ENCODE measurements around the gene CDKN1B.

Gene CDKN1B

GRCh38 chr12:12749433-12749832, 32.3 kb downstream of the CDKN1B start:
- H2AFZ ChIP-seq (ENCODE audit: low read depth), result no peak overlapping the region
- H3K9ac ChIP-seq, result no peak overlapping the region
- TF ChIP-seq, protein P1, sequence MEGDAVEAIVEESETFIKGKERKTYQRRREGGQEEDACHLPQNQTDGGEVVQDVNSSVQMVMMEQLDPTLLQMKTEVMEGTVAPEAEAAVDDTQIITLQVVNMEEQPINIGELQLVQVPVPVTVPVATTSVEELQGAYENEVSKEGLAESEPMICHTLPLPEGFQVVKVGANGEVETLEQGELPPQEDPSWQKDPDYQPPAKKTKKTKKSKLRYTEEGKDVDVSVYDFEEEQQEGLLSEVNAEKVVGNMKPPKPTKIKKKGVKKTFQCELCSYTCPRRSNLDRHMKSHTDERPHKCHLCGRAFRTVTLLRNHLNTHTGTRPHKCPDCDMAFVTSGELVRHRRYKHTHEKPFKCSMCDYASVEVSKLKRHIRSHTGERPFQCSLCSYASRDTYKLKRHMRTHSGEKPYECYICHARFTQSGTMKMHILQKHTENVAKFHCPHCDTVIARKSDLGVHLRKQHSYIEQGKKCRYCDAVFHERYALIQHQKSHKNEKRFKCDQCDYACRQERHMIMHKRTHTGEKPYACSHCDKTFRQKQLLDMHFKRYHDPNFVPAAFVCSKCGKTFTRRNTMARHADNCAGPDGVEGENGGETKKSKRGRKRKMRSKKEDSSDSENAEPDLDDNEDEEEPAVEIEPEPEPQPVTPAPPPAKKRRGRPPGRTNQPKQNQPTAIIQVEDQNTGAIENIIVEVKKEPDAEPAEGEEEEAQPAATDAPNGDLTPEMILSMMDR (conservative IDR thresholded peaks at IDR 0.05; ENCODE audit: low read depth, low read length), result no peak
- H4K20me1 ChIP-seq (ENCODE audit: insufficient read depth), result no peaks in the 10 kb centered on the region
- H3K79me2 ChIP-seq (ENCODE audit: insufficient read depth, low read depth), result no peaks in the 10 kb centered on the region
- no peak overlapping the region for H3K27ac ChIP-seq
- no peaks in the 10 kb centered on the region for H3K36me3 ChIP-seq (ENCODE audit: insufficient read depth)
- H3K4me2 ChIP-seq, result no peak overlapping the region
- no peak overlapping the region for H3K4me3 ChIP-seq (IDR thresholded peaks at IDR 0.05; ENCODE audit: insufficient read depth, low read depth, low read length)
- no peaks in the 10 kb centered on the region for H3K4me1 ChIP-seq (ENCODE audit: low read depth, poor library complexity, severe bottlenecking)
- H3K27me3 ChIP-seq (ENCODE audit: insufficient read depth, low read depth), result no peaks in the 10 kb centered on the region

GRCh38 chr12:12755923-12756322, 38.8 kb downstream of the CDKN1B start:
- Histone ChIP-seq H3K27me3 (ENCODE audit: insufficient read depth, low read depth) (no peaks in the 10 kb centered on the region), H2AFZ (ENCODE audit: low read depth) (no peak overlapping the region), H3K4me1 (ENCODE audit: low read depth, poor library complexity, severe bottlenecking) (no peaks in the 10 kb centered on the region), H4K20me1 (ENCODE audit: insufficient read depth) (no peaks in the 10 kb centered on the region), H3K36me3 (ENCODE audit: insufficient read depth) (no peaks in the 10 kb centered on the region), H3K79me2 (ENCODE audit: insufficient read depth, low read depth) (no peaks in the 10 kb centered on the region), H3K9ac (no peak overlapping the region), H3K4me3 (IDR thresholded peaks at IDR 0.05; ENCODE audit: insufficient read depth, low read depth, low read length) (no peak overlapping the region), H3K4me2 (no peak overlapping the region), H3K27ac (no peak overlapping the region)
- TF ChIP-seq, protein P1 (conservative IDR thresholded peaks at IDR 0.05; ENCODE audit: low read depth, low read length), result no peak

GRCh38 chr12:12757121-12757520, 40.0 kb downstream of the CDKN1B start:
- TF ChIP-seq, protein P1 (conservative IDR thresholded peaks at IDR 0.05; ENCODE audit: low read depth, low read length), result no peak
- no peak overlapping the region for H2AFZ ChIP-seq (ENCODE audit: low read depth)
- H3K36me3 ChIP-seq (ENCODE audit: insufficient read depth), result no peaks in the 10 kb centered on the region
- H3K9ac ChIP-seq, result no peak overlapping the region
- H3K27me3 ChIP-seq (ENCODE audit: insufficient read depth, low read depth), result no peaks in the 10 kb centered on the region
- H3K79me2 ChIP-seq (ENCODE audit: insufficient read depth, low read depth), result no peaks in the 10 kb centered on the region
- no peak overlapping the region for H3K4me2 ChIP-seq
- no peaks in the 10 kb centered on the region for H4K20me1 ChIP-seq (ENCODE audit: insufficient read depth)
- no peaks in the 10 kb centered on the region for H3K4me1 ChIP-seq (ENCODE audit: low read depth, poor library complexity, severe bottlenecking)
- H3K27ac ChIP-seq, result no peak overlapping the region
- no peak overlapping the region for H3K4me3 ChIP-seq (IDR thresholded peaks at IDR 0.05; ENCODE audit: insufficient read depth, low read depth, low read length)

DNA sequence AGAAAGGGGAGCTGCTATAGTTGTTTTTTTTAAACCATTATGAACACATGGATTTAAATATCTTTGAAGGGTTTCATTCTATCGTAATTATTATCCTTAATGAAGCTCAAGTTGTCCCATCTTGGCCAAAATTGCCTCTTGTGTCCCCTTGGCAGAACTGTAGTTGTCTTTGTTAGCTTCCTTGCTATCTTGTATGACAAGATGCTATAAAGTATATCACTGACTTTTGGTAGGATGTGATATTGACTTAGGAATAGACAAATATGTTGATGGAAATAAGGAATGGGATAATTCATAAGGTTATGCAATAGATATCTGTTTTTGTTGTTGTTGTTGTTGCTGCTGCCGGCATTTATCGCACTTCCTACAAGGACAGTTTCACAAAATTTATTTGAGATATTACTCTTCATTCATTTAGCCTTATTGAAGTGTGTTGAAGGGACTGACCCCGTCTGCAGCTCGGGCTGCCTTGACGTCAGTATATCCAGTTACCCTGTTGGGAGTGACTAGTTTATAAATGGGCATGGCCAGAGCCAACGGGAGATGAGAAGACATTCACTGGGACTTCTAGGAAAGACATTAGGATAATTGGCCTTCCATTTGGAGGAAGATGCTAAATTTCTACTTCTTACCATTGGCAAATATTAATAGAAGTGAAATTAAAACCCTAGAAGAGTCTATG, 42.2 kb downstream of the CDKN1B start:
- Histone ChIP-seq H3K4me3 (IDR thresholded peaks at IDR 0.05; ENCODE audit: insufficient read depth, low read depth, low read length) (no peak overlapping the region), H4K20me1 (ENCODE audit: insufficient read depth) (no peaks in the 10 kb centered on the region), H3K36me3 (ENCODE audit: insufficient read depth) (no peaks in the 10 kb centered on the region), H3K79me2 (ENCODE audit: insufficient read depth, low read depth) (no peaks in the 10 kb centered on the region), H3K27me3 (ENCODE audit: insufficient read depth, low read depth) (no peaks in the 10 kb centered on the region), H3K9ac (no peak overlapping the region), H3K4me2 (no peak overlapping the region), H2AFZ (ENCODE audit: low read depth) (no peak overlapping the region), H3K27ac (no peak overlapping the region), H3K4me1 (ENCODE audit: low read depth, poor library complexity, severe bottlenecking) (no peaks in the 10 kb centered on the region)
- TF ChIP-seq, protein P1 (conservative IDR thresholded peaks at IDR 0.05; ENCODE audit: low read depth, low read length), result no peak
